Kidney glomerular epithelial cell (primary cell): ENCODE results near the gene EIF2B5.
"Not testable (repeated sequence)": the region's sequence is repeated elsewhere in the genome, so short reads cannot be mapped to it uniquely, and the experiment has no call there.

Experiments used
- DNase-seq: peaks from one replicate; lab custom pipeline; 2025; lab: John Stamatoyannopoulos, UW

Gene EIF2B5

GRCh38 chr3:184145751-184146270 lies 10.7 kb downstream of the EIF2B5 start:
- DNase-seq = no peak

- DNase-seq = no peak
These were observed 12.9 kb downstream of the EIF2B5 start for GRCh38 chr3:184148076-184148475.

DNA sequence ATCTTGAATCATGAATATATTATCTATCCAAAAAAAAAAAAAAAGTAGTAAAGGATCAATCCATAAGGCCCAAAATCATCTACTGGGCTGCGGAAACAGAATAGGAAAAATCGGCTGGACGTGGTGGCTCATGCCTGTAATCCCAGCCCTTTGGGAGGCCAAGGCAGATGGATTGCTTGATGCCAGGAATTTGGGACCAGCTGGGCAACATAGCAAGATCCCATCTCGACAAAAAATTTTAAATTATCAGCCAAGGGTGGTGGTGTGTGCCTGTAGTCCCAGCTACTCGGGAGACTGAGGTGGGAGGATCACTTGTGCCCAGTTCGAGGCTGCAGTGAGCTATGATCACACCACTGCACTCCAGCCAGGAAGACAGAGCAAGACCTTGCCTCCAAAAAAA lies 14.0 kb downstream of the EIF2B5 start:
- DNase-seq = no peak

DNA sequence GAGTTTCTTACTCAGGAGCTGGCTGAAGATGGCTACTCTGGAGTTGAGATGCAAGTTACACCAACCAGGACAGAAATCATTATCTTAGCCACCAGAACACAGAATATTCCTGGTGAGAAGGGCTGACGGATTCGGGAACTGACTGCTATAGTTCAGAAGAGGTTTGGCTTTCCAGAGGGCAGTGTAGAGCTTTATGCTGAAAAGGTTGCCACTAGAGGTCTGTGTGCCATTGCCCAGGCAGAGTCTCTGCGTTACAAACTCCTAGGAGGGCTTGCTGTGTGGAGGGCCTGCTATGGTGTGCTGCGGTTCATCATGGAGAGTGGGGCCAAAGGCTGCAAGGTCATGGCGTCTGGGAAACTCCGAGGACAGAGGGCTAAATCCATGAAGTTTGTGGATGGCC lies 14.6 kb downstream of the EIF2B5 start:
- DNase-seq = peak; percentile 28

DNA sequence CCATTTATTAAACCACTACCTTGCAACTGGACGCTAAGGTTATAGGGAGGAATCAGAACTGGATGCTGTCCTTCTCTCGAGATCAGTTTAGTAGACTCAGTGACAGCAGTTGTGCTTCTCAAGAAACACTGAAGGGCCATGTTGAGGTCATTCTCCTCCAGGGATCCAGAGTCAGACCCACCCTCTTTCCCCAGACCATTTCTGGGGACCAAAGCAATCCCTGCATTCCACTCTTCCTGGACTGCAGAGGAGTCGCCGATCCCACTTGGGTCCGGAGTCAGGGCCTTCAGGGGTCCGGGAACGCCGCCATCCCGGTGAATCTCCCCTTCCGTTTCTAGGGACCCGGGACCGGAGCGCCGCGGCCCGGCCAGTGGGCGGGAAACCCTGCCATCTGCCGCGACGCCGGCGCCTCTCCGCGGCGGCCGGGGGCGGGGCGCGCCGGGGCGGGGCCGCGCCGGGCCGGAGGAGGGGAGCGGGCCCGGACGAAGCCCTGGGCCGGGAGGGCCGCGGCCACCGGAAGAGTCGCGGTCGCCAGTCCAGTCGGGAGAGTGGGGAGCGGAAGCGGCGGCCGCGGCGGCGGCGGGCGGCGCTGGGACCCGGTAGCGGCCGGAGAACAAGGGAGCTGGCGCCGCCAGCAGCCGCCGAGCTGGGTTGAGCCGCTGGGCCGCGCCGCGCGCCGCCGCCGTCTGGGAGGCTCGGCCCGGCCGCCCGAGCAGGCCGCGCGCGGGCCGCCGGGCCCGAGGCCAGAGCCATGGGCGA lies 19.9 kb downstream of the EIF2B5 start, which contains the start of gene DVL3:
DVL3 (plus strand) TSS at position 493 of the 759 bp plus-strand sequence; CDS start at position 752, 259 bp downstream.
- peak; percentile 26 for DNase-seq

DNA sequence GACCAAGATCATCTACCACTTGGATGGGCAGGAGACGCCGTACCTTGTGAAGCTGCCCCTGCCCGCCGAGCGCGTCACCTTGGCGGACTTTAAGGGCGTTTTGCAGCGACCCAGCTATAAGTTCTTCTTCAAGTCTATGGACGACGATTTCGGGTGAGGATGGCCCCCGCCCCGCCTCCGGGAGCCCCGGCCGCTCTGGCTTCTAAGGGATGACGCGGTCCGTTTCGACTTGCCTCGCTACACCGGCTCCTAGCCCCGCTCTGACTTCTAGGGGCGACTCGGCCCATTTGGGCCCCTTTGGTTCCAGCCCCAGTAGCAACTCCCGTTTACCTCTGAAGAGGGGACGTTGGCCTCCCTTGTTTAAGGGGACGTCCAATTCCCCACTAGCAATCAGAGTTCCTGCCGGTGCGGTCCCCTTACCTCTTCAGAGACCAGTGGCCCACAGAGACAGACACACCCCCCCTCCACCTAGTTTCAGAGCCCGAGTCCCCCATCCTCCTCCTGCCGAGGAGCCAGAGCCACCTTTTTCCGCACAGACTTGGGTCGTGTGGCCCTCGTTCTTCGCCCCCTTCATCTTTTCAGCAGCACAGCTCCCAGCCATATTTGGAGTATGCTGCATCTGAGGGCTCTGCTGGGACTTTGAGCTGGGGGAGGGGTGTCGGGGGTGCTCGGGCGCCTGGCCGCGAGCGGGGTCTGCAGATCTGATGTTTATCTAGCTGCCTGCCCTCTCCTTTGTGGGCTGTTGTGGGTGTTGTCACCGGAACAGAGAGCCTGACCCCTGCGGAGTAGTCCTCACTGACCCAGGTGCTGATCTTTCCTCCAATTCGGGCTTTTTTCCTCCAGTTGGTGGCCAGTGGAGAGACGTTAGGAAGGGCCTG lies 20.7 kb downstream of the EIF2B5 start:
- no peak for DNase-seq

- DNase-seq = peak; percentile 33
These were observed 21.4 kb downstream of the EIF2B5 start for GRCh38 chr3:184156522-184156955.

DNA sequence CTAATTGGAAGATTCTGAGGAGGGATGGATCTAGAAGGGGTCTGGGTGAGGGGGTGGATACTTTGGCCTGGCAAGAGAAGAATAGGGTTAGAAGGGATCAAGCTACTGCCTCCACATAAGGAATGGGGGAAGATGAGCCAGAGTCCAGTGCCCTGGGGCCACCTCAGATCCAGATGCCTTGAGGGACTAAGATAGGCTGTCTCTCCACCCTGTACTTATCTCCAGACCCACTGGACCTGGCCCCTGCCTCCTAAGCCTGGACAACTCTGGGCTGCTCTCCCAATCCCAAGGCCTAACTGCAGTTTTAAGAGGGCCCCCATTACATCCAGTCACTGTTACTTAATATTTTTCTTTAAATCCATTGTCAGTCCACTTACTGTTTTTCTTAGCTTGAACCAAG lies 22.0 kb downstream of the EIF2B5 start:
- DNase-seq = no peak

- no peak for DNase-seq
These were observed 23.2 kb downstream of the EIF2B5 start for GRCh38 chr3:184158404-184158803.

- DNase-seq = no peak
These were observed 25.3 kb downstream of the EIF2B5 start for GRCh38 chr3:184160456-184160855.

DNA sequence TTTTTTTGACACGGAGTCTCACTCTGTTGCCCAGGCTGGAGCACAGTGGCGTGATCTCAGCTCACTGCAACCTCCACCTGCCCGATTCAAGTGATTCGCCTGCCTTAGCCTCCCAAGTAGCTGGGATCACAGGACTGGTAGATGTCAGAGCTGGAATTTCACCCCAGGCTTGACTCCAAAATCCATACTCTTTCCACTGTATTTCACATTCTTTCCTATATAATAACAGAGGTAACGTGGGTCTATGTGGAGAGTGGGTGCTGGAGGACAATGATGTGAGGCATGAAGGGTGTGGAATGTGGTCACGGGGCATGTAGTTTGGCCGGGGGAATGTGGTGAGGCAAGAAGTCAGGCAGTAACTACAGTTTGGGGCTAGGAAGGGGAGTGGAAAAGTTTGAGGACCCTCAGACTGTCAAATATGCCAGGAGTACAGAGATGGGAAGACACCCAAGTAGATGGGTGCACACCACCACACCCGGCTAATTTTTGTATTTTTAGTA lies 27.5 kb downstream of the EIF2B5 start:
- not testable (repeated sequence) for DNase-seq

DNA sequence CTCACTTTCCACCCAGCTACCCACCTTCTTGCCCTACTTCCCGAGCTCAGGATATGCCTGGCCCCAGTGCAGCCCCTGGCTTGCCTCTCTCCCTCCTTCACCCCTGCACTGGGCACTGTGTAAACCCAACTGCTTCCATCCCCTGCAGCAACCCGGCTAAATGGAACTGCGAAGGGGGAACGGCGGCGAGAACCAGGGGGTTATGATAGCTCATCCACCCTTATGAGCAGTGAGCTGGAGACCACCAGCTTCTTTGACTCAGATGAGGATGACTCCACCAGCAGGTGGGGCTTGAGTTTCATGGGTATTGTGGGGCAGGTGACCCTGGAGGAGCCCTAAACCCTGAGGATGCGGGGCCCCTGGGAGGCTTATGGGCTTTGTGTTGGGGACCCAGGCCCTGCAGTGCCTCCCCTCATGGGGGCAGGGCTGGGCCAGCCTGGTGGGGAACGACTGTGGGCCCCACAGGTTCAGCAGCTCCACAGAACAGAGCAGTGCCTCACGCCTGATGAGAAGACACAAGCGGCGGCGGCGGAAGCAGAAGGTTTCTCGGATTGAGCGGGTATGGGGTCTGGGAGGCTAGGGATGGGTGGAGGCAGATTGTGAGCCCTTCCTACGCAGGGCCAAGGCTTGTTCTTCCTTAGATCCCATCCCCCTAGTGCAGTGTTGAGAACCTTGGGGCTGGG lies 29.6 kb downstream of the EIF2B5 start:
- DNase-seq = no peak

DNA sequence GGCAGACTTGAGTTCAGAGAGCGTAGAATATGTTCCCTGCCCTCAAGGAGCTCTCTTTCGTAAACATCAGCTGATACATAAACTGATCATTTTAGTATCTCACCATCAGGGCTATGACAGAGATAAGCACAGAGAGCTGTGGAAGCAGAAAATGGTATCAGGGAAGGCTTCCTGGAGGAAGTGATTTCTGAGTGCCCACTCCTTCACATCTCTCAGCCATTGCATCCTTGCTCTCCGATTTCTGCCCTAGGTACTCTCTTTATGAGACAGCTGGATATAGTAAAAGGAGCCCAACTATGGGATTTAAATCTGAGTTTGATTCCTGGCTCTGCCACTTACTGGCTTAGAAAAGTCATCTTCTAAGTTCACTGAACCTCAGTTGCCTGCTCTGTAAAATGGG lies 30.4 kb downstream of the EIF2B5 start:
- no peak for DNase-seq

- no peak for DNase-seq
These were observed 31.5 kb downstream of the EIF2B5 start for GRCh38 chr3:184166671-184167070.

DNA sequence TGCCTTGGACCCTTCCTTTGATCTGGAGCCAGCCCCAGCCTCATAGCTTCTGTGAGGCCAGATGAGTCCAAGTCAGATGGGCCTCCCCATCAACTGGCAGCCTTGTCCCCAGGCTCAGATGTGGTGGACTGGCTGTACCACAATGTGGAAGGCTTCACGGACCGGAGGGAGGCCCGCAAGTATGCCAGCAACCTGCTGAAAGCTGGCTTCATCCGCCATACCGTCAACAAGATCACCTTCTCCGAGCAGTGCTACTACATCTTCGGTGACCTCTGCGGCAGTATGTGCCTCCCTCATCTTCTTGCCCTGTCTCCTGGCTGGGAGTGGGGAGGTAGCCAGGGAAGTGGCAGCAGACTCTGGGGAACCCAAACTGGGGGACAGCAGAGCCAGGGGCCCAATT lies 32.6 kb downstream of the EIF2B5 start:
- DNase-seq = no peak

DNA sequence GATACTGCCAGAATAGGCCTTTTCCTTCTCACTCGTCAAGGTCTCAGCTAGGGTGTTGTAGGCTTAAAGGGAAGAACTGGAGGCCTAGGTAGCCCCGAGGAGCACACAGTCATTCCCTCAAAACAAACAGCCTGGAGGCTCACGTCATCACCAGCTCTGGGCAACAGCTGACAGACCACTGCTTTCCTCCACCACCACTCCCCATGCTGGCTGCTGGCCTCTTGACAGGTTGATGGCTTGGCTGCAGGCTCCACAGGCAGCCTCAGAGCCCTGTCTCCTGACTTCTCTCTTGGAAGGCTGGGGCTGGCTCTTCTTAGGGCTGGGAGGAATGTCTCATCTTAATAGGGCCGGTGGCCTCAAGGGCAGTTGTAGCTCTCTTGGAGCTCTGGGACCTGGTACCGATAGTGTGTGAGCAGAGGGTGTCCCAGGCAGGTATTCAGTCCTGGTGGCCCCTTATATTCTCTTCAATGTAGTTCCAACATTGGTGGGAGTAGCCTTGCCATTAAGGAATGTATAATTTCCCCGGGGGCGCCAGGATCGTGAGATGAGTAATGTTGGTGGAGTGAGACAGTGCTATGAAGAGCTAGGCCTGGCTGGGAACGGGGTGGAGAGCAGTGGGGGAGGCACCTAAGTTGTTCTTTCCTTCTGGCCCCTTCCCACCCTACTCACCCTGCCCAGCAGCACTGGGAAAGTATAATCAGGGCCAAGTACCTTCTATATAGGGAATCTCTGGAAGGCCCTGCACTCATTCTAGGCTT lies 33.4 kb downstream of the EIF2B5 start:
- peak; percentile 88 for DNase-seq

GRCh38 chr3:184169896-184170875 lies 35.0 kb downstream of the EIF2B5 start:
- DNase-seq = no peak

GRCh38 chr3:184171562-184171961 lies 36.4 kb downstream of the EIF2B5 start:
- peak; percentile 82 for DNase-seq

GRCh38 chr3:184172681-184173373 lies 37.7 kb downstream of the EIF2B5 start:
- DNase-seq = no peak
